Mesenteric fat pad (tissue), 1 donor: Measurements from ENCODE around the gene CFAP46. TPM values are rescaled to one million over a fixed set of nuclear protein-coding genes. Genes with fewer than 3 reads are reported as not detected.
"Not testable (repeated sequence)": the region's sequence is repeated elsewhere in the genome, so short reads cannot be mapped to it uniquely, and the experiment has no call there.

ENCODE experiments used
- DNase-seq: peaks from one replicate; pipeline ENCODE4 v3.0.0-alpha.2; 2020; ENCODE audit warnings: low spot score
- total RNA-seq: library from RNA; stranded (reverse); fragmentation: NEBNext Ultra II Directional; extraction: Animal tissue kit (Norgen Biotek cat#: 25700); gene quantifications from one replicate; pipeline ENCODE4 v1.2.1, GENCODE V29; 2021
- donor health status: DM: yes; HTN: yes; CAD: no.

Gene CFAP46
- total RNA-seq, 1 donor from 2014 or later = not detected

- DNase-seq = peak; percentile 86
These were observed 2.9 kb upstream of the CFAP46 start for GRCh38 chr10:132945125-132945893.

- DNase-seq = peak; percentile 88
These were observed 2.1 kb upstream of the CFAP46 start for GRCh38 chr10:132944510-132944909.

- DNase-seq = peak; percentile 85
These were observed 1.5 kb upstream of the CFAP46 start for GRCh38 chr10:132943791-132944404.

GRCh38 chr10:132943058-132943790 is 854 bp upstream of the CFAP46 start:
- DNase-seq = no peak

GRCh38 chr10:132941640-132942051 is 724 bp downstream of the CFAP46 start:
- DNase-seq = no peak

- DNase-seq = no peak
These were observed 1.4 kb downstream of the CFAP46 start for GRCh38 chr10:132940791-132941465.

- DNase-seq = no peak
These were observed 2.2 kb downstream of the CFAP46 start for GRCh38 chr10:132939957-132940790.

- no peak for DNase-seq
These were observed 2.9 kb downstream of the CFAP46 start for GRCh38 chr10:132939378-132939955.

- DNase-seq = no peak
These were observed 3.7 kb downstream of the CFAP46 start for GRCh38 chr10:132938472-132939339.

- no peak for DNase-seq
These were observed 4.5 kb downstream of the CFAP46 start for GRCh38 chr10:132937861-132938260.

- DNase-seq = no peak
These were observed 7.4 kb downstream of the CFAP46 start for GRCh38 chr10:132934953-132935352.

- DNase-seq = no peak
These were observed 8.9 kb downstream of the CFAP46 start for GRCh38 chr10:132933308-132934042.

- DNase-seq = no peak
These were observed 9.7 kb downstream of the CFAP46 start for GRCh38 chr10:132932461-132933307.

- DNase-seq = not testable (repeated sequence)
These were observed 10.8 kb downstream of the CFAP46 start for GRCh38 chr10:132931258-132932250.

GRCh38 chr10:132930701-132931100 is 11.7 kb downstream of the CFAP46 start:
- DNase-seq = not testable (repeated sequence)

GRCh38 chr10:132929953-132930548 is 12.3 kb downstream of the CFAP46 start:
- DNase-seq = no peak
